BLaER1 treated with 17β-estradiol and CSF1 and Interleukin-3, amounts not matched to agents 10 nM and 100 nM (cell line): Measurements from ENCODE around the gene HDGFL2.

ENCODE experiments used
- H3K27ac ChIP-seq, 11 experiments: shearing (Covaris generic); formaldehyde crosslinking; 2 replicates each; pipeline ENCODE4 v1.8.1; 2022
- H3K27me3 ChIP-seq, 11 experiments: shearing (Covaris generic); formaldehyde crosslinking; 2 replicates each; pipeline ENCODE4 v1.8.1; 2022
- H3K36me3 ChIP-seq, 11 experiments: shearing (Covaris generic); formaldehyde crosslinking; 2 replicates each; pipeline ENCODE4 v1.8.1; 2022
- H3K4me1 ChIP-seq, 10 experiments: shearing (Covaris generic); formaldehyde crosslinking; 2 replicates each; pipeline ENCODE4 v1.8.1; 2022
- H3K4me2 ChIP-seq, 11 experiments: shearing (Covaris generic); formaldehyde crosslinking; 2 replicates each; pipeline ENCODE4 v1.8.1; 2022
- H3K4me3 ChIP-seq, 10 experiments: shearing (Covaris generic); formaldehyde crosslinking; 2 replicates each; pipeline ENCODE4 v1.8.1; 2022
- H3K9ac ChIP-seq, 11 experiments: shearing (Covaris generic); formaldehyde crosslinking; 2 replicates each; pipeline ENCODE4 v1.8.1; 2022
- H3K9me3 ChIP-seq, 11 experiments: shearing (Covaris generic); formaldehyde crosslinking; replicated peaks in 1 of 11; 2 replicates each; pipeline ENCODE4 v1.8.1; 2022
- H4K20me1 ChIP-seq, 11 experiments: shearing (Covaris generic); formaldehyde crosslinking; 2 replicates each; pipeline ENCODE4 v1.8.1; 2022
- Cebpa-rat ChIP-seq, 11 experiments: shearing (Covaris generic); IDR thresholded peaks; 2 replicates each; pipeline ENCODE4 v1.8.1; 2022

HDGFL2 gene

DNA sequence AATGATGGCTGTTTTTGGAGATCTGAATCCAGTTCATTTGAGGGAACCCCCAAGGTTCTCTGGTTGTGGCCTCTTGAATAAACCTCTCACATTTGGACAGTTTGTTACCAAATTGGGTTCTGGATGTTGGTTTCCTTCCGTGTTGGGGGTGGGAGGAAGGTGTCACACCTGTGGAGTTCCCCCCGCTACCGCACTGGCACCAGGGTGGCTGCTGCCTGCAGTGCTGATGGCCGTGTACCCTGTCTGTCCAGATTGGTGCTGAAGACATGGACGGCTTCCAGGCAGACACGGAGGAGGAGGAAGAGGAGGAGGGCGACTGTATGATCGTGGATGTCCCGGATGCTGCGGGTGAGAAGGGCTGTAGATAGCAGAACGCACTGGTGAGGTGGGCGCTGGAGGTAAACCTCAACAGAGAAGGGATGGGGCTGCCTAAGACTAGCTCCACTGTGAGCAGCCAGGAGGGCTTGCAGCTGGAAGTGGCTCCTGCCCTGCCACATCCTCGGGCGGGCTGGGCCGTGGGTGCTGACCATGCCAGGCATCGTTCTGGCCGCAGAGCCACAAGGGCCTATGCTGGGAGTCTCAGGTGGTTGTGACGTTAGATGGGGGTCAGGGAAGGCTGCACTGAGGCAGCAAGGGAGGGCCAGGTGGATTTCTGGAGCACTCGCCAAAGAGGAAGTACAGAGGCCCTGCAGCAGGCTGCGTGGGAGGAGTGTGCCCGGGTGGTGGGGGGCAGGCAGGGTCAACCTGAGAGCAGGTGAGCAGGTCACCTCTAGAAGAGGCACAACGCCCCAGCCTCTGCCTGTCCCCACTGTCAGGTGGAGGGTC is 29.9 kb upstream of the HDGFL2 start:
- Histone ChIP-seq H3K27me3 (no peaks in the 10 kb centered on the region), H3K9me3 (no peaks in the 10 kb centered on the region), H3K9ac (peak overlapping the region in 2 of 11 experiments; percentile 5 to 7; a peak in 1 of 22 replicates), H3K36me3 (peaks cover 53 to 100% (median 94%) of the 10 kb centered on the region in 11 experiments), H3K27ac (peak overlapping the region in 2 of 11 experiments; percentile 15 to 18; a peak in 2 of 22 replicates), H3K4me1 (peaks cover 0 to 13% (median 0%) of the 10 kb centered on the region in 10 experiments; a peak in 5 of 20 replicates), H3K4me3 (no peak overlapping the region), H3K4me2 (peak overlapping the region in 3 of 11 experiments; percentile 18 to 29 (median 29); a peak in 3 of 22 replicates), H4K20me1 (peaks cover 25 to 89% (median 76%) of the 10 kb centered on the region in 11 experiments; a peak in 18 of 22 replicates)
- no peak for TF ChIP-seq Cebpa-rat (IDR thresholded peaks at IDR 0.05)

DNA sequence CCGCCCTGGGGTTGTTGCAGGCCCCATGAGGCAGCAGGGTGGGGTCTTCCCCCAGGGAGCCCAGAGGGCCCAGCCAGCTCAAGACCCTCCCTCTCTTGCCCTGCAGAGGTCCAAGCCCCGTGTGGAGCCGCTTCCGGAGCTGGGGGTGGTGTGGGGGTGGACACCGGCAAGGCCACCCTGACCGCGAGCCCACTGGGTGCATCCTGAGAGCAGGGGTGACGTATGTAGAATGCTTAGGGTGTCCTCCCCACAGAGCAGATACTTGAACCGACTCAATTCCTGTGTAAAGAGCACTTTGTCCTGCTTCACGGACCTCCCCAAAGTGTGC is 29.3 kb upstream of the HDGFL2 start:
- TF ChIP-seq Cebpa-rat (IDR thresholded peaks at IDR 0.05): no peak
- Histone ChIP-seq H3K36me3 (peaks cover 56 to 100% (median 97%) of the 10 kb centered on the region in 11 experiments), H3K9me3 (no peaks in the 10 kb centered on the region), H3K27me3 (no peaks in the 10 kb centered on the region), H3K4me3 (no peak overlapping the region), H3K27ac (peak overlapping the region in 1 of 11 experiments; percentile 15; a peak in 1 of 22 replicates), H4K20me1 (peaks cover 31 to 92% (median 79%) of the 10 kb centered on the region in 11 experiments; a peak in 18 of 22 replicates), H3K4me2 (peak overlapping the region in 3 of 11 experiments; percentile 18 to 29 (median 29); a peak in 3 of 22 replicates), H3K9ac (no peak overlapping the region), H3K4me1 (peaks cover 0 to 13% (median 0%) of the 10 kb centered on the region in 10 experiments; a peak in 5 of 20 replicates)

DNA sequence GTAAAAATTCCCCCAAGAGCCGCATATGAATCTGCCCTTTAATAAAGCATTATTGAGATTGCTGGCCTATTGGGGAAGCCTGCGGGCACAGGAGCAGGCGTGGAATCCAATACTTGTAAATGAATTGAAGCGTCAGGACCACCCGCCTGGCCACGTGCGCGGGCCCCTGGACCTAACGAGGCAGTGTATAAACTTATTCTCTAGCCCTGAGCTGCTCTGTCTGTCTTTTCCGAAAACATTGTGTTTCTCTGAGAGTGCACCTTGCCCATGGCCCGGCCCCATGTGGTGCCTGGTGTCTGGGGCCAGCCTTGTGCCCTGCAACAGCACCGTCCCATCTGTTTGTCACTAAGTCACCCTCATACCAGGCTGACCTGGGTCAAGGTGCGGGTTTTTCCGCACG is 28.9 kb upstream of the HDGFL2 start:
- no peaks in the 10 kb centered on the region for H3K27me3 ChIP-seq
- H3K9ac ChIP-seq: no peak overlapping the region
- H4K20me1 ChIP-seq: peaks cover 35 to 93% (median 81%) of the 10 kb centered on the region in 11 experiments; a peak in 18 of 22 replicates
- no peaks in the 10 kb centered on the region for H3K9me3 ChIP-seq
- H3K36me3 ChIP-seq: peaks cover 60 to 100% (median 97%) of the 10 kb centered on the region in 11 experiments
- TF ChIP-seq Cebpa-rat (IDR thresholded peaks at IDR 0.05): no peak
- H3K4me2 ChIP-seq: no peak overlapping the region
- H3K4me1 ChIP-seq: peaks cover 0 to 13% (median 0%) of the 10 kb centered on the region in 10 experiments; a peak in 5 of 20 replicates
- no peak overlapping the region for H3K27ac ChIP-seq
- no peak overlapping the region for H3K4me3 ChIP-seq

DNA sequence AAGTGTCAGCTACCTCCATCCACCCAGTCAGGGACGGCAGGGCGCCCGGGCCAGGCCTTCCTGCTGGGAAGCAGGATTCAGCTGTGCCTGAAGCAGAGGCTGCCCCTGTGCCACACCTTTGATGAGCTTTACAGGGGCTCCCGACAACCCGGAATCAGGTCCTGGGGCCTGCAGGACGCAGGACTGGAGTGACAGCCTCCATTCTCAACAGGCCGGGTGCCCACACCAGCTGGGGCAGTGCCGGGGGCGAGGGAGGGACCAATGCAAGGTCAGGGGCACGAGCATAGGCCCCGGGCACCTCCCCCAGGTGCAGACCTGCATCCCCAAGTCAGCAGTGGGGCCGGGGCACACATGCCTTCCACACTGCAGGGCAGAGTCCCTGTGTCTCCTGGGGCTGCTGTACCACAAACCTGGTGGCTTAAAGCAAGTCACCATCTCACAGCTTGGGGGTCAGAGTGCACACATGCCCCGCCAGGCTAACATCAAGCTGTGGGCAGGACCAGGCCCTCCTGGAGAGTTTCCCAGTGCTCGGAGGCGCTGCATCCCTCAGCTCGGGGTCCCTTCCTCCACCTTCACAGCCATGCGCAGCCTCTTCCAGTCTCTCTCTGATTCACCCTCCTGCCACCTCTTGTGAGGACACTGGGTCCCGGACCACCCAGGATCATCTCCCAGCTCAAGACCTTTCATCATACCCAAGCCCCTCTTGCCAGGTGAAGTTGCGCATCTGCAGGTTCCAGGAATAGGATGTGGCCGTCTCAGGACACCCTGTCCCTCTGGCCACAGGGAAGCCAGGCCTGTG is 27.9 kb upstream of the HDGFL2 start:
- Histone ChIP-seq H3K27me3 (no peaks in the 10 kb centered on the region), H3K36me3 (peaks cover 68 to 100% (median 98%) of the 10 kb centered on the region in 11 experiments), H3K4me2 (no peak overlapping the region), H4K20me1 (peaks cover 44 to 99% (median 87%) of the 10 kb centered on the region in 11 experiments; a peak in 19 of 22 replicates), H3K4me1 (peaks cover 0 to 13% (median 0%) of the 10 kb centered on the region in 10 experiments; a peak in 5 of 20 replicates), H3K27ac (no peak overlapping the region), H3K9me3 (no peaks in the 10 kb centered on the region), H3K9ac (peak overlapping the region in 2 of 11 experiments; percentile 10 to 41; a peak in 2 of 22 replicates), H3K4me3 (no peak overlapping the region)
- no peak for TF ChIP-seq Cebpa-rat (IDR thresholded peaks at IDR 0.05)

DNA sequence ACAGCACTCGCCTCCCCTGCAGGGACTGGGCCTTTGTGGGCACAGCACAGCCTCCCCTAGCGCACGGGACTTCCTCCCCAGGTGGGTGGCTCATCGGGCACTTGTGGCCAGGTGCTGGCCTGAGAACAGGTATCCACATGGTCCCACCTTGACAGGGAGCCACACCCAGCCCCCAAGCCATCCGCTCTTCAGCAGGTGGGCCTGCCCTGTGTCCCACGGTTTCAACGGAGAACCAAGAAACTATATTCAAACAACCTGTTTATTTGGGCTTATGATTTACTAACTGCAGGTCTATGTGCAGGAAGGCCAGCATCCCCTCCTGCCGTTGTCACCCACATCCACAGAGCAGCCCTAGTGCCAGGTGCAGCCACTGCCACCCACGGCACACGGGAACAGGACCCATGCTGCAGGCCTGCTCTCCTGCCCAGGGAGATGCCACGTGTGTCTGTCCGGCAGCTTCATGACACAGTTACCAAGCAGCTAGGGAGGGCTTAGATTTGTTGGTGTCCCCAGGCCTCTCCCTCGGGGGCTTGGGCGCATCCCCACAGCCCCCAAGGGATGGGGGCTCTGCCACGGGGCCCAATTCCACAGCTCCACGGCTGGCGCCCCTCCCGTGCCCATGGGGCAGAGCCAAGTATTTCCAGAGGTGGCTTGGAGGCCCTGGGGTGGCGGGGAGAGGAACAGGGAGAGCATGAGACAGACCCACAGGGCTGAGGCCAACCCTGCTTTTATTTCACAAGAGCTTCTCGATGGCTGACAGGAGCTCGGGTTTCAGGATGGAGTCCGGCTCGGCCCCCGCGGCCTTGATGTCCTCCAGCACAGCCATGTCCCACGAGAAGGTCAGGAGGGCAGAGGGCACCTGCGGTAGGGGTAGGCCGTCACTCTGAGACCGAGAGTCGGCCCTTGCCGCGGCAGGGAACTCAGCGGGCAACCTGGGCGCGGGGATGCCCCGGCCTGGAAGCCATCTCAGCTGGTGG is 27.0 kb upstream of the HDGFL2 start:
- Histone ChIP-seq H4K20me1 (peaks cover 37 to 97% (median 83%) of the 10 kb centered on the region in 11 experiments; a peak in 19 of 22 replicates), H3K9ac (peak overlapping the region in 6 of 11 experiments; percentile 9 to 41 (median 18); a peak in 4 of 22 replicates), H3K27ac (0 out of 22 replicates have a peak overlapping the region, but pooled peaks of 2 of the 11 experiments have one; percentile 31 to 40), H3K4me1 (peaks cover 0 to 13% (median 0%) of the 10 kb centered on the region in 10 experiments; a peak in 5 of 20 replicates), H3K27me3 (no peaks in the 10 kb centered on the region), H3K9me3 (no peaks in the 10 kb centered on the region), H3K4me3 (no peak overlapping the region), H3K36me3 (peaks cover 68 to 100% (median 97%) of the 10 kb centered on the region in 11 experiments), H3K4me2 (no peak overlapping the region)
- no peak for TF ChIP-seq Cebpa-rat (IDR thresholded peaks at IDR 0.05)

DNA sequence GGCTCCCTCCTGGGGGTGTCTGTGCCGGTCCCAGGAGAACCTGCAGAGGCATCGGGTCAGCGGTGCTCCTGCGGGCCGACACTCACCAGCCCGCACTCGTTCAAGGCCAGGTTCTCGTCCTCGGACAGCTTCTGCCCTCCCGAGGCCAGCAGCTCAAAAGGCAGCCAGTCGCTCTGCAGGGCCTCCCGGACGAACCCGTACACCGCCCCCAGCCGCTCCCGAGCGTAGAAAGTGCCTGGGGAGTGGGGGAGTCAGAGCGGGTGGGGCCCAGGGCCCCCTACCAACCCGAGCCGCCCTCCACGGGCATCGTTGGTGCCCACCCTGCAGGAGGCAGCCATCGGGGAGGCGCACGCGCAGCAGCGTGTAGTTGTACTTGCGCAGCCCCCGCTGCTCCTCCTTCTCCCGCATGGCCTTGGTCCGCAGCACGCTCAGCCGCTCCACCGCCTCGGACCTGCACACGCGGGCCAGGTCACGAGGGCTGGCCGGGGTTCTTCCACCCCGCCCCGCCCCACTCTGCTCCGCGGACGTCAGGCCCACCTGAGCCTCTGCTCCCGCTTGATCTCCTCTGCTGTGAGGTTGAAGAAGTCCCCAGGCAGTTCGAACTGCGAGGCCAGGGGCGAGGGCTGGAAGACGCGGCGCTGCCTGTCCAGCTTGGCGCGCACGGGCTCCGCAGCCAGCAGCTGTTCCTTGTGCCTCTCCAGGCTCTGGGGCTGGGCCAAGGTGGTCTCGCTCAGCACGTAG is 26.0 kb upstream of the HDGFL2 start:
- H3K4me1 ChIP-seq: peaks cover 0 to 13% (median 0%) of the 10 kb centered on the region in 10 experiments; a peak in 7 of 20 replicates
- H3K36me3 ChIP-seq: peaks cover 74 to 100% (median 97%) of the 10 kb centered on the region in 11 experiments
- TF ChIP-seq Cebpa-rat (IDR thresholded peaks at IDR 0.05): no peak
- no peak overlapping the region for H3K9ac ChIP-seq
- H3K4me3 ChIP-seq: no peak overlapping the region
- no peak overlapping the region for H3K4me2 ChIP-seq
- no peaks in the 10 kb centered on the region for H3K27me3 ChIP-seq
- no peaks in the 10 kb centered on the region for H3K9me3 ChIP-seq
- peaks cover 39 to 97% (median 80%) of the 10 kb centered on the region in 11 experiments; a peak in 19 of 22 replicates for H4K20me1 ChIP-seq
- no peak overlapping the region for H3K27ac ChIP-seq

DNA sequence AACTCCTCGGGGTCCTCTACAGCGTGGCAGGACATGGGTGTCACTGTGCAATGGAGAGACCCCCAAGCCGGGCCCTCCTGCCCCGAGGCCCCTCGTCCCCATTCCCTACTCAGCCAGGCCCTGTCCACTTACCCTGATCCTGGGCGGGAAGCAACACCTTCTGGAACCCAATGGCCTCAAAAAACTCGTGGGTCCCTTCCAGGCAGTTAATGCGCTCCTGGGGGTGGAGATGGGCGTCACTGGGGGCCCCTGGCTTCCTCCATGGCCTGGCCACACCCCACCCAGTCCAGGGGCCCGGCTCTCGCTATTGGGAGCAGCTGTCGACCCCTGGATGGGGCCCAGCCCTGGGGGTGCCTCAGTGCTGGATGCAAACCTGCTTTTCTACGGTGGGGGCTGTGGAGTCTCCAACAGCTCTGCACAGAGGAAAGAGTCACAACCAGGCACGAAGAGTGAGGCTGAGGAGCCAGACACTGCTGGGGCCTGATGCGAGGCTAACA is 25.3 kb upstream of the HDGFL2 start:
- no peaks in the 10 kb centered on the region for H3K9me3 ChIP-seq
- peaks cover 40 to 100% (median 86%) of the 10 kb centered on the region in 11 experiments; a peak in 19 of 22 replicates for H4K20me1 ChIP-seq
- H3K4me3 ChIP-seq: no peak overlapping the region
- no peak overlapping the region for H3K4me2 ChIP-seq
- TF ChIP-seq Cebpa-rat (IDR thresholded peaks at IDR 0.05): no peak
- no peak overlapping the region for H3K9ac ChIP-seq
- peaks cover 81 to 100% (median 98%) of the 10 kb centered on the region in 11 experiments for H3K36me3 ChIP-seq
- no peak overlapping the region for H3K27ac ChIP-seq
- peaks cover 0 to 13% (median 0%) of the 10 kb centered on the region in 10 experiments; a peak in 7 of 20 replicates for H3K4me1 ChIP-seq
- no peaks in the 10 kb centered on the region for H3K27me3 ChIP-seq
